ENCODE results near the gene SH3BGRL.

GRCh38 chrX:81294101-81294500 is 92.2 kb downstream of the SH3BGRL start:
- TF ChIP-seq CTCF (IDR thresholded peaks at IDR 0.05) = no peak
- no peak for TF ChIP-seq REST (IDR thresholded peaks at IDR 0.05; ENCODE audit: insufficient read depth in 1 of 2, low read depth in 2 of 2, low read length in 1 of 2)
- TF ChIP-seq POLR2AphosphoS5 (IDR thresholded peaks at IDR 0.05; ENCODE audit: low read depth, low read length) = no peak
- TF ChIP-seq TCF7L2 (IDR thresholded peaks at IDR 0.05; ENCODE audit: low read depth, low read length) = no peak

Data from Panc1 (cell line).